Pulmonary artery endothelial cell (primary cell): ENCODE results near the gene LINC00305. TPM values are rescaled to one million over a fixed set of nuclear protein-coding genes. Genes with fewer than 3 reads are reported as not detected.

ENCODE experiments used
- DNase-seq: peaks from one replicate; pipeline ENCODE4 v3.0.0-alpha.2; 2011; ENCODE audit warnings: low read depth, low spot score
- total RNA-seq: library from RNA; depleted of rRNA; stranded (reverse); fragments of >200 nt; gene quantifications from 2 replicates; pipeline ENCODE4 v1.2.3, GENCODE V29; 2014

The LINC00305 gene
- not detected in 2 replicates for total RNA-seq

DNA sequence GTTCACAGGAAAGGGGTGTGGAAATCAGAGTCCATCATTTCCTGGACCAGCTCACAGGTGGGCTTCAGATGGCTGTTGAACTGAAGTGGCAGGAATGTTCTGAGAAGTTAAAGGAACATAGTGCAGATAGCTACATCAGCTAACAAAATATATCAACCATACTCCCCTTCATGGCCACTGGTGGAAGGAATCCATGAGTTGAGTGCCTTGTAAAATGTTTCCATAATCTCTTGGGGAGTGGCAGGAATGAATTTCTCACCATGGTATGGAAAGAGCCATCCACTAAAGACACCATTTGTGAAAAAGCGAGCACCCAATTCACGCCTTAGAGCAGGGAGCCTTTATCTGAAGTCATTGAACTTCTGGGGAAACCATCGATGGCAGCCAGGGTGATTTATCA, at the start of gene LINC00305:
TSS of gene LINC00305 (minus strand) at position 101 of the 400 bp plus-strand sequence.
- no peak for DNase-seq

DNA sequence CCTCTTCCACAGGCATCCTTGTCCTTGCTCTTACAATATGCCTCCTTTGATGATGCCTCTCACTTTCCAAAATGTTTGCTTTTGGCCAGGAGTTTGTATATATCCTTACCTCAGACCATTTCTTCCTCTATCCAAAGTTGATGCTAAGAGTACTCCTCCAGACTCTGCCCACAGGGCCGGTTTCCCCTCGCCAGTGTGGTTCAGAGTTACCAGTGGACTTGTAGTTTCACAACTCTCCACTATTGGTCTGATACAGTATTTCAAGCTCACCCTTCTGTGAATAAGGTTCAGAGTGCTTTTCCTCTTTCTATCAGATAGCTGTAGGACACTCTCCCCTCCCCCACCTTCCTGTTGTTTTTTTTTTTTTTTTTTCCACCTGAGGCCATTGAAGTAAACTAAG, 42.2 kb upstream of the LINC00305 start:
- DNase-seq: no peak

DNA sequence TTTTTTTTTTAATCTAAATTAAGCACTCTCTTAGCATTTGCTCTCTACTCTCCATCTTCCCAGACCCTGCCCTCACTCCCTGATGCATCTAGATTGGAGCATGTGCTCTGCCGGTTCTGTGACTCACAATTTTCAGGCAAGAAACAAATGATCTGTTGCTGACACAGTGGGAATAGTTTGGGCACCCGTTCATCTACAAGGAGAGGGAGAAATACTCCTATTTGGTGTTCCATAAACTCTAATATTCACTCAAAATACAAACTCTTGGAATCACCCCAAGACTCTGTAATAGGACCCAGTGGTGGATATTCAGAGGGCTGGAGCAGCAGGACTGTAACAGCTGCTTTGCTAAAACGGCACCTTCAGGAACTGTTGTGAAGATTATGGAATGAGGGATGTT, 37.1 kb upstream of the LINC00305 start:
- no peak for DNase-seq

DNA sequence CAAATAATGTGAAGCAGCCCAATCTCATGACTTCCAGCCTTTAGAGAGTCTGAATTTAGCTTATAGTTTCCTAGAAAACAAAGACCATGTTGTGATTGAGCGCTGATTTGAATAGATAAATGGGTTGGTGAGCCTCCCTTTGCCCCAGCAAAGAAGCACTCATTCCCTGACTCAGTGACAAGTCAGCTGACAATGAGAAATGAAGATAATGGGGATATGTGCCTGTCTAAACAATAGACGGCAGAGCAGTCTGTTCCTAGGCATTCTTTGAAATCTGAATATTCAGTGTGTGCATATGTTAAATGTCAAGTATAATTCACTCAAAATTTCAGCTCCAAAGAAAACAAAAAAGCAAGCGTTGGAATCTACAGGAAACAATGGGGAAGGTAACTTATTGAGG, 34.8 kb upstream of the LINC00305 start:
- DNase-seq: no peak

DNA sequence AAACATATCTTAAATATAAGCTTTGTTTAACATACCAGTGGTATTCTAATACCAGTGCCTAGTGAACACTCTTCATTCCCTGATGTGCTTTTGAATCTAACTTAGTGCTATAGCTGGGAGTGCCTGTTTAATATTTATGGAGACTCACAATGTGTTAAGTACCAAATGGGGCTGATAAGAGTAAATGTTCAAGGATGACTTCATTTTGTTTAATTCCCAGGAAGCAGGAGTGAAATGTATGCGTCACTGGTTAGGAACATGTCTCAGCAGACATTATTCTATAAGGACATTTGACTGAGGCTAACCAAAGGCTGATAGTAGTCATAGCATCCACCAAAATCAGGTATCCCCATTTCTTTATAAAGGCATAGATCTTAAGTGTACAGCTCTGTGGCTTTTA, 31.7 kb upstream of the LINC00305 start:
- no peak for DNase-seq

DNA sequence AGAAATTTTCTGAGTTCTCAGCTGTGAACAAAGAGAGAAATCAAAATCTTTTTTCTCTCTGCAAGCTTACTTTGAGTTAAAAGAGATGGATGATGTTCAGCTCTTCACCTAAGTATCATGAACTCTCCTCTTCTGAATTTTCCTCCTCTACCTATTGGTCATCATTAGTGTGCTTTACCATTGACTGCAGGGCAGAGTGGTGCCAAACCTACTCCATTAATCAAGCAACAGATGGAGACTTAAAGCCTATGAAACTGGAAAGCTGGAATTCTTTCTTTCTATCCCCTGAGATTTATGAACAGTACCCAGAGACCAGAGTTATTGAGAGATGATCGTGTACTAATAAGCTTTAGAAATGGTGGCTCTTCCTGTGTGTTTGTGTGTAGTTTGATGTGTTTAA, 31.3 kb upstream of the LINC00305 start:
- no peak for DNase-seq

DNA sequence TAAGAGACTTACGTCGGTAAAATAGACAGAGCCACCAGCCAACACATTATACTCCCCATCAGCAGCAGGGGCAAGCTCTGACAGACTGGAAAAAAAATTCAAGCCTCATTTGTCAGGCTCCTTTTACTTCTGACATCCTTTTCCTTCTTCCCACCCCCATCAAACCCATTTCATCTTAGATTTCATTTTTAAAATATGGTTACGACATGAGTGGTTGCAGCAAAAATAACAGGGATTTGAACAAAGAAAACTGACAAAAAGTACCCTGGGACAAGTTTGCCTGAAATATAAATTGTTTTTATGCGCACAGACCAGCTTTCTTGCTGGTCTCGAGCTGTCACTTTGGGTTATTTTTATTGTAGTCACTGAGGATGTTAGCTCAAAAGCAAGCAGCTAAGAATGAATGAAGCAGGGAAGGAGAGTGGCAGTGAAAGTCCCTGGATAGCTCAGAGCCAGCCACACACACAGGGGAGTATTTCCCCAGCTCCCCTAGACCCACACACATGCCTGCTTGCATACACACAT, 30.7 kb upstream of the LINC00305 start:
- DNase-seq: no peak

DNA sequence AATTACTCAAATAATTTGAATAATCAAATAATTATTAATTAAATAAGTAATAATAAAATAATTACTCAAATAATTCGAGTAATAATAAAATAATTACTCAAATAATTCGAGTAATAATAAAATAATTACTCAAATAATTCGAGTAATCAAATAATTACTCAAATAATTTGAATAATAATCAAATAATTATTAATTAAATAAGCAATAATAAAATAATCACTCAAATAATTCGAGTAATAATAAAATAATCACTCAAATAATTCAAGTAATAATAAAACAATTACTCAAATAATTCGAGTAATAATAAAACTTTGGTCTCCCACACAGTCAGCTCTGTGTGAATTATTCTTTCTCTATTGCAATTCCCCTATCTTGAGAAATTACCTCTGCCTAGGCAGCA, 30.0 kb upstream of the LINC00305 start:
- no peak for DNase-seq

DNA sequence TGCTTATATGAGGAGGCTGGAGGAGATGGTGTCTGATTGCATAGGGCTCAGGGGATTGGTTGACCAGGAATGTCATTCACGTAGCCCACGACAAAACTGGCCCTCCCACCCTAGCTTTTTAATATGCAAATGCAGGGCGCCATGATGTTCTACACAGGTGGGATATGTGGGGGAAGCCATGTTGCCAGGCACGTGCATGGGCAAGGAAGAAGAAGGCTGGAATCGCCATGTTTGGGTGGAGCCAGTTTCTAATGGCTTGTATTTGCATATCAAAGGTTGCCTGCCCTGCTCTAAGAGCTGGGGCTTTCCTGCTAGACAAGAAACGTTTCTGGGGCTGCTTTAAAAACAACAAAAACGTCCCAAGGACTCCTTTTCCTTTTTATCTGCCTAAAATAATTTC, 26.5 kb upstream of the LINC00305 start:
- DNase-seq: no peak

DNA sequence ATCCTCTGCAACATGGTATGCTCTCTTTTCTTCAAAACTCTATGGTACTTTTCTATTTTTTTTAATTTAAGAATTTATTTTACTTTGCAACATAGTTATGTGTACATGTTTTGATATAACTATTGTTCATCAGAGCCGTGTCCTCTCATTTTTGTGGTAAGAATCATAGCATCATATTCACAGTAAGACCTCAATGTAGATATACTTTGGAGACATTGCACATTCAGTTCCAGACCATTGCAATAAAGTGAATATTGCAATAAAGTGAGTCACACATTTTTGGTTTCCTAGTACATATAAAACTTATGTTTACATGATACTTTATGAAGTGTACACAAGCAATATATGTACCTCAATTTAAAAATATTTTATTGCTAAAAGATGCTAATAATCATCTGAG, 22.7 kb upstream of the LINC00305 start:
- DNase-seq: no peak

DNA sequence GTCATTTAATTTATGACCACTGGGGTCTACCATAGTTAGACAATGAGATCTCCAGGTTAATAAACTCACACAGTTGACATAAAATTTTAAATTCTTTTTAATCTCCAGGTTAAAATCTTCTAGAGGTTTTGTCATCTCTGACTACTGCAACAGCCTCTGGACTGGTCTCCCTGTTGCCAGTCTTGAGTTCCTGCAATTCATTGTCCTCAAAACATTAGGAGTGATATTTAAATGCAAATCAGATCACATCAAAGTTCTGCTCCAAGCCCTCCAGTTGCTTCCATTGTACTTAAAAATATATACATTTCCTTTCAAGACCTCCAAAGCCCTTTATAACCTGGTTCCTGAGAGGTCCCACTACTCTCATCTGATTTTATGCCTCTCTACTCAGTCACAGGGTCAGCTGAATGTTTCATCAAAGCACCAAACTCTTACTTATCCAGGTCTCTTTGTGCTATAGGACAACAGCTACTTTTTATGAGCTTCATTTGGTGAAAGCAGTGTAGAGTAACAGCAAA, 18.6 kb upstream of the LINC00305 start:
- no peak for DNase-seq

DNA sequence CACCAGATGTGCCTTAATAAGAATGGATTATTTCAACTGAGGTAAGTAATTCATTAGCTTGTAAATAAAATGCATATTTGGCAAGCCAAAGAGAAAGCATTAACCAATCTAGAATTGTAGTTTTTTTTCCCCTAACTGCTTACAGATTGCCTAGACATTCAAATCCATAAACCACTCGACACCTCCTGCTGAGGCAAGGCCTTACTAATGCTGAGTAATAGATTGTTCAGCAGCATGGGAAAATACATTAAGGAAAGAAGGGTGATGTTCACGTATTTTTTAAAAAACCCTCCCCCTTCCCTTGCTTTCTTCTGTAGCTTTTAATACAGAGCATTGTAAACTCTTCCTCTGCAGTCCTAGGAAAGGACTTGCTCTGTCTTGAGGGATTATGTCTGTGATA, 17.0 kb upstream of the LINC00305 start:
- DNase-seq: no peak

DNA sequence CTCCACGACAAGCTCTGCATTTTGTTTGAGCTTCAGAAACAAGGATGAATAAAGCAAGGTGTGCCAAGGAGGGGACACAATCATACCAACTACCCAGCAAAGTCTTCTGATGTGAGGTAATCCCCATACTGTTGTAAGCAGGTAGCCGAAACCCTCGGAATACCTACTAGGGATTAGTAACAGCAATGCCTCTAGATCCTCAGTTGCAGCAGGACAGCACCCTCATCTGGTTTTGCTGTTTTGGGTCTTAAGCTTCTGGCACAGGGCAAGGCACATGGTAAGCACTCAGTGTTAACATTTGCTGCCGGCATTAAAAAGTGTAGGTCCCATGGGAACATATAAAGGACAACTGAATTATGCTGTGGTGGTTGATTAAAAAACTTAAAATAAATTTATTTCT, 16.0 kb upstream of the LINC00305 start:
- no peak for DNase-seq

DNA sequence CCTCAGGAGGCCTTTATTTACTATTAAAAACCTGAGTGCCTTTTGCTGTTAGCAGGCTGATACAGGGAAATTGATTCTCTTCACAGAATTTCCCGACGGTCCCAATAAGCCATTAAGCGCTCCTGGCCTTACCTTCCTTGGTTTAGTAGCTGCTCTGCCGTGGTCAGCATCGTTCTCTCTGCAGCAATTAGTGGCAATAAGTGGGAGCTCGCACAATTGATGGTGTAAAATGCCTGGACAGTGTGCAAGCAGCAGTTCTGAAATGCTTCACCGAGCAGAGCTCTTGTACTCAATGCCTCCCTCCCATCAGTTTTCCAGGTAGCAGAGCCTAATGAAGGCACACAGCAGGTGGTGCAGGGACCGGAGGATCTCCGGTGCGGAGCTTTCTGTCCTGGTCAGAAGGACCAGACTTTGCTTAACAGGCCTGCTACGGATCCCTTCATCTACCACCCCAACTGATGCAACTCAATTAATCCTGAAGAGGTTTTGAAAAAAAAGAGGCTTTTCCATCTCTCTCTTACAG, 1.1 kb upstream of the LINC00305 start:
- DNase-seq: no peak

DNA sequence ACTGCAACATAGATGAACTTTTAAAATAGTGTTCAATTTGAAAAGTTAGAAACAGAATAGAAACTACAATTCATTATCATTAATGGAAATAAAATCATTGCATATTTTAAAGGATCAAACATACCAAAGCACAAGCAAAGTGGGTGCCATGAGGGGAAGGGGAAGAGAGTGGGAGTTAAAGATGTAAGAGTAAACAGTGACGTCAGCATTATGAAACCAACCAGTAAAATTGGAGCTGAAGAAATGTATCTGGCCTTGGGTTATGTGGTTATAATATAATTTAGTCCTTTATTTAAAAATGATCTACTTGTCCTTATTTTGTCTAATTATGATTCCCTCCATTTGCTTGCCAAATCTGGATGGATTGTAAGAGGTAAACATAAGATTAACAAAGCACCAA, 6.0 kb downstream of the LINC00305 start:
- no peak for DNase-seq

DNA sequence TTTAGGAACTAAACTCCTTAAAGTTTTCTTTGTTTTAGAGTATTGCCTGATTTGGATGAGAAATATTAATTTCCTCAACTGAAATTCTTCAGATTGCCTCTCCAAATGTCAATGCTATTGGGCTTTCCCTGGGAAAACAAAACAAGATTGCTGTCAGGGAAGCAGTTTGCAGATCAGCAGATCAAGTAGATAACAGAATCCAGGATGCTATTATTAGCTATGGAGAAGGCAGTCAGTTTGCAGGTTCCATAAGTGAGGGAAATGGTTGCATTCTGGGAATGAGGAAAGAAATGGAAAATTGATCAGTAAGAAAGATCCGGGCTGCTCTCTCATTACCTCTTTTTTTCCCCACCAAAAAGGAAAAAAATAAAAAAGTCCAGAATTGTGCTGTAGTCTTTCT, 11.0 kb downstream of the LINC00305 start:
- DNase-seq: no peak

DNA sequence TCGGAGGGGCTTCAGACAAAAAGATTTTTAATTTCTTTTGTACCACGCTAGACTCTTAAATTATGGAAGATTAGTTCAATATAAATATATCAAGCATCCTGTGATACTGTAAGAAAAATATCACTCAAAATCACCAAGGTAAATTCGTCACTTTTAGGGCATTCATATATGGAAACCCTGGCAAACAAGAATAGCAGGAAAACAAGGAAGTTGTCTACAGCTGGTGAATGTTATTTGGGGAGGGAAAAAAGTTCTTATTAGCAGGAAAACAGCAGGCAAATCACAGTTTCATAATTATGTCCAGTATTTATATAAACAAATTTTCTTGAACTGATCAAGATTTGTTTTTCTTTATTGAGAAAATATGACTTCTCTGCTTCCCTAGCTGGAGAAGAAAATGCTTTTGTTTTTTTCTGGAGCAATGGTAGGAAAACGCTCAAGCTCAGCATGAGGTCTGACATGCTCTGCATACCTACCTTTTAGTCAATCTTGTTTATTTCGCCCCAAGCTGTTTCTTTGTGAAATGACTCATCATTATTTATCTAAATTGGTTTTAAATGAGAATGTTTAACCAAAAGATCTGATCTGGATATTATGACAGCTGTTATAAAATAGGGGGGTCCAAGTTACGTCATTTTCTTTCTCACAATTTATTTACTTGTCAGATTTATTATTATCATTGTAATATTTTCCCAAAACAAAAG, 14.7 kb downstream of the LINC00305 start:
- DNase-seq: no peak

DNA sequence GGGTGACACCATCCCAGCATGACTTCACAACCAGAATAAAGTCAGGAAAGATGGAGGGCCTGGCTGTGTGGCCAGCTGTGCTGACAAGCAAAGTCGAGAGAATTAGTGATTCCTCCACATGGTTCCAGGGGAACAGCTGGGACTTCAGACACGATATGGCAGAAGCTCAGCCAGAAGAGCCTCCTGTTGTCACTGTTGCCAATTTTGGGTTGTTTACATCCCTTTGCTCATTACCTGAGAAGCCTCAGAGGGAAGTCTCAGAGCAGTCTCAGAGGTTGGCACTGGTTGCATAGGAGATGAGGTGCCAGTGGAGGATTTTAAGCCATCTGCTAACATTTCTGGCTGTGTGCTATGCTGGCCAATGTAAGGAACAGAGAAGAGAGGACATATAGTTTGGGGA, 16.0 kb downstream of the LINC00305 start:
- DNase-seq: no peak

DNA sequence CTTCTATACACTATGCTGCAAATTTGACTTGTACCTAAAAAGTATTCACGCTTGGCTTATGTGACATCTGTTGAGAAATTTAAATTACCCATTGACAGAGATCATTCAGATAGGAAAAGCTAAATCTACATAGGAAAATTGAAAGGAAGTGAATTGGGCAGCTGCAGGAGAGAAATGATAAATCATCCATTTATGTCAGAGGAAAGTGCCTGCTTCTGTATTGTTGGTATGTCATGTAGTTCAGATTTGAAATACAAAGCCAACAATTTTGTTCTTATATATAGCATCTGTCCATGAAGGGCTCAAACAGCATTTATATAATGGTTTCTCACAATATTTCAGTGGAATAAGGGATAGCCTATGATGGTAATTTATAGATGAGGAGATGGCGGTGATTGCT, 17.6 kb downstream of the LINC00305 start:
- no peak for DNase-seq

DNA sequence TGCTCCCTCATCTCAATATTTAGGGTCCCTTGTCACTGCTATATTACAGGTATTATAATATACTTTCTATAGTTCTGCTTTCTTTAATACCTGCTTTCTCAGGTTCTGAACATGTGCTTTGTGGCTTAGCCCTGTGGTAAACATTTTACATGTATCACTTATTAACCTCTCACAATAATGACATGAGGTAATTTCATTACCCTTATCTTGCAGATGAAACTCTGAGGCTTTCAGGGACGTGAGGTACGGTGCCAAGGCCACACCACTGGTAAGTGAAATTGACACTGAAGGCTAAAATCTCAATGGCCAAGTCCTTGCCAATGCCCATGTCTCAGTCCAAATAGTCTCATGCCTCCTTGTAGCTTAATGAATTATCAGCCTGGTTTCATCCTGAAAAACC, 21.7 kb downstream of the LINC00305 start:
- DNase-seq: no peak

DNA sequence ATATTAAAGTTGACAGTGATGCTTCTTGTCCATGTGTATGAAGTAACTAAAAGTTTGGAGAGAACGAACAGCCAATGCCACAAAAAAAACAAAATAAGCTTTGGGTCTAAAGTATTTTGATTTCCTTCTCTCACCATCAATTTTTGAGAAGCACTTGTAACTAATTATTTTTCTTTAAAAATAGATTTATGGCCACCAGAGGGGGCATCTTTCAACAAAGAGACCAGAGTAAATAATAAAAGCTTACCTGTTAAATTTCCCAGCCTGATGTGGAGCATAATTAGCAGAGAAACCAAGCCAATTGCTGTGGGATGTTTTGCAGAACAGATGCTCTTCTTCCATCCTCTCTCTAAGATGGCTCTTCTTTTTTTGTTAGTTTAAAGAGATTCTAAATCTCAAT, 29.0 kb downstream of the LINC00305 start:
- DNase-seq: no peak

DNA sequence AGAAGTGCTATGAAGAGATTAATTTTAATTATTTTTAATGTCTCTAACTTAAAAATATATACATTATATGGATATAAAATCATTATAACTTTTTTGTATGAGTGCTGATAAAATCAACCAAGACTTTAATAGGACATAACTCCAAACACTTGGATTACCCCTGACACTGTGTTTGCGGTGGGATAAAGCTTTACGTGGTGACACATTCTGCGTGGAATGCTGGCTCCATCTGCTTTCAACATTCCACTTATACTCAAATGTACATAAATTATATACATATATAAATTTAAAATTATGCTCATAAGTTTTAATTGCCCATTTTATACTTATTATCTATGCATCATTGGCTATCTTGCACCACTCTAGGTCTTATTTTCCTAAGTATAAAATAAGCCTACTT, 30.5 kb downstream of the LINC00305 start:
- no peak for DNase-seq

DNA sequence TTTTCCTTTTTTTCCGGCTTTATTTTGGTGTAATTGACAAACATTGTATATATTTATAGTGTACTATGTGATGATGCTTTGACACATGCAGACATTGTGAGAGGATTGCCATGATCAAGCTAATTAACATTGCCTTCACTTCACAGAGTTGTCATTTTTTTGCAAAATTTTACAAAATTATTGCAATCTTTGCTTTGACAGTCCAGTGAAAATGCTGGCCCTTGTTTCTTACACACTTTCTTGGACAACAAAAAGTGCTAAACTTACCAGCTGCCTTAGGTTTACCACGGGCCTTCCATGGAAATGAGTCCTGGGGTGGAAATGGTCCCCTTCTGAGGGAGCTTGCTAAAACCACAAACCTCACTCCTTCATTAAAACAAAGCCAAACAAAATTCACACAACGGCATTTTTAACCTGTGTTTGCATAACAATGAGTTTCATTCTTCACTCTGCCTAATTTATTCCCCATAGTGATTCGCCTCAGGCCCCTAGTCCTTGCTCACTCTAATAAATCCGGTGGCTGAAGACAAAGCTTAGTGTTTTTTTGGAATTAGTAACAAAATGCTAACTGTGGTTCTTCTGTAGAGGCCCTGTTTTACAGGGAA, 32.2 kb downstream of the LINC00305 start:
- no peak for DNase-seq
